ENCODE measurements around the gene BRPF3.

DNA sequence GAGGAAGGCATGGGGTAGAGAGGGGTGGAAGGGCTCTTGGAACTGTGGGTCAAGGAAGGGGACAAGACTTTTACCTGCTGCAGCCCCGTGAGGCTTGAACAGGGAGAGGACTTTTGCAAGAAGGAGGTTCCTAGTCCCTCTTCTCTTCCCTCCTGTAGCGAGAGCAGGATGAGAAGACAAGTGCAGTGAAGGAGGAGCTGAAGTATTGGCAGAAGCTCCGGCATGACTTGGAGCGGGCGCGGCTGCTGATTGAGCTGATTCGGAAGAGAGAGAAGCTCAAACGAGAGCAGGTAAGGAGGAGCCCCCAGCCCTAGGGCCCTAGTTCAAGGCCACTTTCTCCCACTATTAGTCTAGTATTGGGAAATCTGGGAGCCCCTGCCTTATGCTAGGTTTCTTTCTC is 10.6 kb downstream of the BRPF3 start:
- no peak for TF ChIP-seq POLR2A (IDR thresholded peaks at IDR 0.05; ENCODE audit: low read length)
- TF ChIP-seq GATA1 (IDR thresholded peaks at IDR 0.05; ENCODE audit: low read depth, low read length), result no peak
